HG03457 (cell line): ENCODE results near the gene MCCC1.

Experiments used
- ATAC-seq: cut with Tn5 transposase; IDR thresholded peaks from one replicate; pipeline ENCODE4 v1.9.1; 2021; ENCODE audit warnings: moderate number of reproducible peaks; ENCODE audit not compliant: unreplicated experiment

Gene MCCC1

DNA sequence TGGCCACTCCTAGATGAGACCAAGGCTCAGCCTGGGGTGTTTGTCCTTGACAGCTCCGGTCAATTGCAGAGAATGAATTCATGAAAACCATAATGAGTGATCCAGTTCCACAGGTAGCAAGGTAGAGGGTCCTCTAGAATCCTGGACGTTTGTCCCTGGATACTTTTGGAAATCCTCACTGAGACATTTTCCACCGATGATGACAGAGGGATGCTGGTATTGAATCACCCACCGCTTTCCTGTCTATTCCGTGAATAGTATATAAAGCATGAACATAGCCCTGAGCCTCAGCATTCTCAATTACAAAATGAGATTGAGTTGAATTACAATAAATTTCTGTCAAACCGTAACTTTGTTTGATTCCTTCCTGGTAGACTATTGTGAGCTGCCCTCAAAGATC lies 113.3 kb downstream of the MCCC1 start:
- no peak for ATAC-seq

DNA sequence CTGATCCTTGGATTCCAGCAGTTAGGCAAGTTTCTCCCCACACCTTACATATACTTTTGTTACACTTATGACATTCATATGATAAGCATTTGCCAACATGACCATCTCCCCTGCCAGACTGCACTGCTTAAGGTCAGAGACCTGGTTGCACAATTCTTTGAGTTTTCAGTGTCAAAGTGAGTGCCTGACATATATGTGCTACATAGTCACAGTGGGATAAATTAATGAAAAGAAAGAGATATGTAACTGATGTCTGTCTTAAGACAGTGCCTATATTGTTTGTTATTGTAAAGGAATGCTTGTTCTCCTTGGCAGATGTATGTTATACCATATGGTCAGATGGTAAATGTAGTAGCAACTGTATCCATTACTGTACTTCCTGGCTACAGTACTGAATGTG lies 115.4 kb downstream of the MCCC1 start:
- no peak for ATAC-seq

DNA sequence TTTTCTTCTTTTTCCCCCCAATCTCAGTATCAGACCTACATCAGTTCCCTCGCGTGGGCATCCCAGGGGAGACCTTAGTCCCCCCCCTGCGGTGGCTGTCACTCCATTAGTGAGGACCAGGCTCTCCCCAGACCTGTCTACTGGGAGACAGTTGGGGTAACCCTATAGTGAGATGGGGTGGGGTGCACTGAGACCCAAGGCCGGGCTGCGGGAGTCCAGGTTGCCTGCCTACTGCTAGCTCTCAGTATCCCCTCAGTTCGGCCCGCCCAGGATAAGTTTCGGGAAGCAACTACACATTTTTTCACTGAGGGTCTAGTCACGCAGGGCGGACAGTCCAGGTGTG lies 118.3 kb downstream of the MCCC1 start:
- no peak for ATAC-seq

DNA sequence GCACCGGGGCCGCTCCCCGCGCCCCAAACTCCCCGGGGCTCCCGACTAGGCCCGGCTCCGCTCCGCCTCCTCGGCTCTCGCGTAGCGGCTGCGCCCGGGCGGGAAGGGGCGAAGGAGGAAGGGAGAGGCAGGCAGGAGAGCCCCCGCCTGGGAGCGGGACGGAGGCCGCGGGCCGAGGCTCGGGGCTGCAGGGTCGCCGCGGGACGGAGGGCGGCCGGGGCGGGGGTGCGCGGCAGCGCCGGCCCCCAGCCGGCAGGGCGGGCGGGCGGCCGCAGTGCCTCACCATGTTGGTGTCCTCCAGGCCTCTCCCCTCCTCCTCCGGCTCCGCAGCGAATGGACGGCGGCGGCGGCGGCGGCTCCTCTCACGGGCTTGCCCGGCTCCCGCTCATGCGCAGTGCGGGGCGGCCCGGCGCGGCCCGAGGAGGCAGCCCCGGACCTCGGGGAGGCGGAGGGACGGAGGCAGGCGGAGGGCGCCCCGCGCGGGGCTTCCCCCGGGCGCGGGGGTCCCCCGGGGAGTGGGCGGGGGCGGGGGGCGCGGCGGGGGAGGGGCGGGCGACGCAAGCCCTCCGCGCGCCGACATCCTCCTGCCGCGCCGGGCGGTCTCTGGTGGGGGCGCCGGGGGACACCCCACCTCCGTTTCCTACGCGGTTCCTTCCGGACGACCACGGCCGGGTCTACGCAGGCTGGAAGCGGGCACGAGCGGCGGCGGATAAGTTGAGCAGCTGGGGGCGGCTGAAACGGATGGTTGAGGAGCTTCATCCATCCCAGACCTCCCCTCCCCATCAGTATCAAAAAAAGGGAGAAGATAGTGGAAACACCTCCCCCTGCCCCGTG lies 118.9 kb downstream of the MCCC1 start, which contains the start of gene DCUN1D1:
TSS of gene DCUN1D1 (minus strand) at position 335 of the 834 bp plus-strand sequence. CDS start at position 286, 49 bp downstream.
- peak; percentile 87 for ATAC-seq

DNA sequence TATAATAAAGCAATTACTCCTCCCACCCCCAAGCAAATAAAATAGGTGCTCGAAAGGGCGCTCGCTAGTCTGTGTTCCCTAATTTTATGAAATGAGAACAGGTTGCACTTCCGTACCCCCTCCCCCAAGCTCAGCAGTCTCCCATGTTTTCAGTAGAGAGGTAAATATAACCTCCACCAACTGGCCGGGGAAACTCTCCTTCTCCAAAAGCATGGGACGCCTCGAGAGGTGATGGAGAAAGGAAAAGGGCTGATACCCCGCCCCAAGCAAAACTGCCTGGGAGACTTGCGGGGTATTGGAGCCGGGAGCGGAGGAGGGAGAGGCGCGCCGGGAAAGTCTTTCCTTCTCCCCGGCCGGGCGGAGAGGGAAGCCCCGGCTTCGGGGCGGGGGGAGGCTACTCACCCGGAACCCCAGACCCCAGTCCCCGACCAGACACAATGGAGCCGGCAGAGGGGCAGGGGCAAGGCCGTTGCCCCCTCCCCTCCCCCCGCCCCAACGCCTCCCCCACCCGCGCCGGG lies 119.6 kb downstream of the MCCC1 start:
- peak; percentile 5 for ATAC-seq

DNA sequence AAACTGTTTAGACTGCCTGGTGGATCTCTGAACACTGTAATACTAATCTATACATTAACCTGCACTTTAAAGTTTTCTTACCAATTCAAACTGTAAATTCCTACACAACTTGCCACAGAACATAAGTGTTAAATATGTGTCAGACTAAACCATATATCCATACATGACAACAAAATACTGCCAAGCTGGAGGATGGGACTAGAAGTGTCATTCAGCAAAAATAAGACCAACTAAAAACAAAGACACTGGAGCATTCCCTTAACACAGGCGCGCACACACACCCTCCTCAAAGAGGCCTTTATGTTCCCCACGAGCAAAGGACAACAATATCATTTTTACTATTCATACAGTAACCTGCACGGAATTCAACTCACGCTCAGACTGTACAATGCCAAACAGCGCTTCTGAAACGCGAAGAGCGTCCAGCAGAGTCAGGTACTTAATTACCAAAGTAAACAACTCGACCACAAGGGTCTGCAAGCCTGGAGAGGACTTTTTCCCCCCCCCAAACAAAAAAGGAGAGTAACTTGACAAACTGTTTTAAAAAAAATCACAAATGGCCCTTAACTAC lies 120.1 kb downstream of the MCCC1 start:
- ATAC-seq = no peak

DNA sequence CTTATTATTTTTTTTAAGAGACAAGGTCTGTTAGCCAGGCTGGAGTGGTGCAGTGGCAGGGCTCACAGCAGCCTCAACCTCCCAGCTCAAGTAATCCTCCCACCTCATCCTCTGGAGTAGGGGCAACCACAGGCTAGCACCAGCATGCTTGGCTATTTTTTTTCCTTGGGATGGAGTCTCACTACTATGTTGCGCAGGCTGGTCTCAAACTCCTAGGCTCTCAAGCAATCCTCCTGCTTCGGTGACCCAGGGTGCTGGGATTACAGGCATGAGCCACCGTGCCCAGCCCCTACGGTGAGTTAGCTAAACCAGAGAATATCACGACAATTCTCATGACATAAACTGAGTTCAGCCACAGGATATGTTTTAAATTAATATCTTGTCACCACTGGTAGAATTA lies 120.9 kb downstream of the MCCC1 start:
- ATAC-seq = no peak

DNA sequence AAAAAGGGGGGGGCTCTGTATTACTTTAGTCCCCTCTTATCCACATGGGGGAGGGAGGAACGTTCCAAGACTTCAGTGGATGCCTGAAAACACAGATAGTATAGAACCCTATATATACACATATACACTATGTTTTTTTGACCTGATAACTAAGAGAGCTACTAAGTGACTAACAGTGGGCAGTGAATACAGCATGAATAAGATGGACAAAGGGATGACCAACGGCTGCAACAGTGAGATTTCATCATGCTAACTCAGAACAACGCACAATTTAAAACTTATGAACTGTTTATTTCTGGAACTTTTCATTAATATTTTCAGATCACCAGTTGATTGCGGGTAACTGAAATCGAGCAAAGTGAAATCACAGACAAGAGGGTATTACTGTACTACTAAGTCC lies 126.2 kb downstream of the MCCC1 start:
- no peak for ATAC-seq

DNA sequence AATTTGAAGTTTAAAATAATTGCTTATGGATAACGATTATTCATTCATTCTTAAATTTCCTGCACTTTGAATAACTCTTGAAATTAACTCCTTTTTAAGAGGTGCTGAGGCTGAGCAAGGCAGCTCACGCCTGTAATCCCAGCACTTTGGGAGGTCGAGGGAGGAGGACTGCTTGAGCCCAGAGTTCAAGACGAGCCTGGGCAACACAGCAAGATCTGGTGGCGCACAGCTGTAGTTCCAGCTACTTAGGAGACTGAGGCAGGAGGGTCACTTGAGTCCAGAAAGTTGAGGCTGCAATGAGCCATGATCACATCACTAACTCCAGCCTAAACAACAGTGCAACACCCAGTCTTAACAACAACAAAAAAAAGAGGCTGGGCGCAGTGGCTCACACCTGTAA lies 126.9 kb downstream of the MCCC1 start:
- ATAC-seq = no peak

DNA sequence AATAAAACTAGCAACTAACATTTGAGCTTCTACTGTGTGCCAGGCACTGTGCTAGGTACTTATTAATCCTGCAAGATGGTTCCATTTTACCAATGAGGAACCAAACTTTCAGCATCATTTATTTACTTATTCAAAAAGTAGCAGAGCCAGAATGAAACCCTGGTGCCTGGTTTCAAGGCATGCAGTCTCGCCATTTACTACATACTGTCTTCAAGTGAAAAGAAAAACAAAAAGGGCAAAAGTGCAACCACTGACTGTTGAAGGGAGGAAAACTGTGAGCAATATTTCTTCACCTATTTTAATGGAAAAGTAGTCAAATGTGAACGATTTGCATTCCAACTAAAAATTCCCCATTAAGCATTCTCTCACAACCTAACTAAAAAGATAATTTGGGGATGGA lies 127.7 kb downstream of the MCCC1 start:
- no peak for ATAC-seq

DNA sequence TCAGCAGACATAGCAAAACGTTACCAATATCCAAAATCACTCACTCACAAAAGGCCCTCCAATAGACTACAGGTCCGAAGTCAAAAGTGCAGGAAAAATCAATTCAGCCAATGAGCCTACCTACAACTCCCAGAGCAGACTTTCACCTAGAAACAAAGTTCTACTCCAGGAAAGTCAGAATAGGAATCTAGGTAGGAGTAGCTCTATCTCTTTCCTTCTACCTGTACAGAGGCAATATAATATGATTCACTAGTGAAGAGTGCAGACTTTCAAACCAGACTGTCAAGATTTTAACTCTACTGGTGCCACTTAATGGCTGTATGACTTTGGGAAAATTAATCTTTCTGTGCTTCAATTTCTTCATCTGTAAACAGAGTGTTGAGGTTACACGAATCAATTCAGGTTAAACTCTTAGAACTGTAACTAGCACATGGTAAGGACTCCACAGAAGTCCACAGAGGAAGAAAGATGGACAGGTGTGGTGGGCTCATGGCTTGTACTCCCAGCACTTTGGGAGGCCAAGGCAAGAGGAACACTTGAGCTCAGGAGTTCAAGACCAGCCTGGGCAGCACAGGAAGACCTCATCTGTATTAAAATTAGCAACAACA lies 128.4 kb downstream of the MCCC1 start:
- ATAC-seq = no peak

DNA sequence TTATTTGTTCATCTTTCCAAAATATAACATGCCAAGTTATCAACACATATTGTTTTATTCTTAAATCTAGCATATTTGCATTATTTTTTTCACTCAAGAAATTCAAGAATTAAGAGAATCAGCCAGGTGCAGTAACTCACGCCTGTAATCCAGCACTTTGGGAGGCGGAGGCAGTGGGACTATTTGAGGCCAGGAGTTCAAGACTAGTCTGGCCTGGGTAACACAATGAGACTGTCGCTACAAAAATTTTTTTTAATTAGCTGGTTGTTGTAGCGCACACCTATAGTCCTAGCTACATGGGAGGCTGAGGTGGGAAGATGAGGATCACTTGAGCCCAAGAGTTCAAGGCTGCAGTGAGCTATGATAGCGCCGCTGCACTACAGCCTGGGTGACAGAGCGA lies 129.4 kb downstream of the MCCC1 start:
- ATAC-seq = no peak

DNA sequence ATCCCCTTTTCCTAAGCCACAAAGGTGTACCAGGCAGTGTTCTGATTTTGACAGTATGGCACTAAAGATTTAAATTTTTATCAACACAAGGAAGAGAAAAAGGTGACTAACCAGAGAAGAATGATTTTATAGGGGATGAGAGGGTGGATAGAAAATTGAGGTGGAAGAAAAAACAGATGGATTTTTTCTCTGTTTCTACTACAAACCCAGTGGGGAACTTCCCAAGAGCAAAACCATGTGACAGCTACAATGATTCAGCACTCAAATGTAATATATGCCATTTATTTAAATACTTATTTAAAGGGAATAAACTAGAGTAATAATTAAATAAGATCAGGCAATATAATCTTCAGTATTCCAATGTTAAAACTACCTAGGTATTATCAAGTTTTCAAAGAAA lies 130.0 kb downstream of the MCCC1 start:
- ATAC-seq = no peak

DNA sequence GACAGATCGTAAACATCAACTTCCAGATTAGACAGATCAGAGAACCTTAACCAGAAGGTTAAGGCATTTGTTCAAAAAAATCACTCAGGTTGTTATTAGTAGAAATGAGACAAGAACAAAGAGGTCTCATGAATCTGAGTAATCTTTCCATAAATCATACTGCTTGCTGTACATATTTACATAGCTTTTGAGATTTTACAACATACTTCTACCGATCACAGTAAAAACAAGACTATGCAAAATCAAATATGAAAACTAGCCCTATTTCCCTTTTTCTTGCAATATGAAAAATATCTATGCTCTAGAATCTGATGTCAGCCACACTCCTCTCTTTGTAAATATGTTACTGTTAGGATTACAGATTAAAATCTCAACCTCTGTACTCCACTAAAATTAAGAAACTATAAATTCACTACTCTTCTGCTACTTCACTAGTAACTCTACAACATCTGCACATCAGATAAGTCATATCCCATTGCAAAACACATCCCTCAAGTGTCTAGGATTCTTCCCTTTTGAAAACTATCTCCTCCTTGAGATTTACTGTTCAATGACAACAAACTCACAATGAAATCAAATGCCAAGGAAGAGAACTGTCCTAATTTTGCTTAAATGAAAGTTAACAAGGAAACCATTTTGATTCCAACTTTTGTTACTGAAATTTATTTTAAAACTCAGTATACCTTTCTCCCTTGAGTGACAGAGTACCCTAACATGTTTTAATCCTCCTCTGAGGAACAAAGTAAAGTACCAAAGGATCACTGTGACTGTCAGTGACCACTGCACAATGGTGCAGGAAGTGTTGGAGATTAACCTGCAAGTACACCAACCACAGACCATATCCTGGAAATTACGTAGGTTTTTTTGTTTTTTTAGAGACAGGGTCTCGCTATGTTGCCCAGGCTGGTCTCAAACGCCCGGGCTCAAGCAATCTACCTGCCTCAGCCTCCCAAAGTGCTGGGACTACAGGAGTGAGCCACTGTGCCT lies 131.8 kb downstream of the MCCC1 start:
- peak; percentile 54 for ATAC-seq

DNA sequence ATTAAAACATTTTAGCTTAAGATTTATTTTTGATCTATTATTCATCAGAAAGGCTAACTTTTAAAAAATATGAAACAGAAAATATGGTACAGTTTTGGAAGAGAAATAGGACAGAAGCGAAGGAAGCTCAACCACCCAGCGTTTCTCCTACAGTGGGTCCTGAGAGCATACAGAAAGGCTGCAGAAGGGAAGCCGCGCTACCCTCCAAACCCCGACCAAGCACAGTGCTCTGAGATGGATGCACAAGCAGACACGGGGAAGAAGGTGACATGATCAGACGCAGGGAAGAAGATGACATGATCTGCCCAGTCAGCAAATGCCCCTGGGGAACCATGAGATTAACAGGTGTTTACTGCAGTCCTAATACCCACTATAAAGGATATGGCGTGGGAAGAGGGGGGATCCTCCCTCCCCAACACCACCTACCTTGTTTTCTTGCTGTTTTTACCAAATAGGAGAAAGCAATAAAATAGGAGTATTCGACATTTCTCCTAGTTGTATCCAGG lies 133.4 kb downstream of the MCCC1 start:
- ATAC-seq = no peak
